GM23338 (cell line): ENCODE results near the gene RBBP4.

Experiments used
- CTCF ChIP-seq, 2 experiments: fragments of 200-600 bp in 1 of 2; sonication (generic) in 1 of 2; conservative IDR thresholded peaks; 2 replicates each; pipeline versions ENCODE4 v1.5.1 to v1.6.1; 2016 to 2017; ENCODE audit warnings: antibody characterized with exemption in 2 of 2, low read depth in 2 of 2, mild to moderate bottlenecking in 2 of 2, moderate library complexity in 1 of 2
- EZH2 ChIP-seq: fragments of 200-600 bp; sonication (generic); IDR thresholded peaks from one replicate; pipeline ENCODE4 v1.8.0; 2017; ENCODE audit warnings: antibody characterized with exemption, mild to moderate bottlenecking, low read depth; ENCODE audit not compliant: unreplicated experiment
- NANOG ChIP-seq: IDR thresholded peaks from 2 replicates; pipeline ENCODE4 v1.6.1; 2016; ENCODE audit warnings: antibody characterized with exemption, borderline replicate concordance
- POLR2AphosphoS5 ChIP-seq: IDR thresholded peaks from 2 replicates; pipeline ENCODE4 v1.6.1; 2016; ENCODE audit warnings: antibody characterized with exemption, low read depth
- ZNF331 ChIP-seq: fragments of 250-450 bp; sonication (Bioruptor Pico); IDR thresholded peaks from 2 replicates; pipeline ENCODE4 v1.5.0; 2020; ENCODE audit warnings: low read depth, mild to moderate bottlenecking, moderate library complexity
- ZNF462 ChIP-seq: fragments of 250-450 bp; sonication (Bioruptor Pico); IDR thresholded peaks from 2 replicates; pipeline ENCODE4 v1.5.0; 2020; ENCODE audit warnings: mild to moderate bottlenecking, moderate library complexity
- TF ChIP-seq, protein P1 (sequence below): IDR thresholded peaks from one replicate; pipeline ENCODE4 v1.6.1; 2018; ENCODE audit warnings: antibody characterized with exemption; ENCODE audit not compliant: unreplicated experiment
- TF ChIP-seq, protein P2 (sequence below): IDR thresholded peaks from 2 replicates; pipeline ENCODE4 v1.6.1; 2016; ENCODE audit warnings: antibody characterized with exemption

- TF ChIP-seq ZNF331 (CRISPR knock-in tag) = no peak
- TF ChIP-seq EZH2 = no peak
- no peak for TF ChIP-seq CTCF (conservative IDR thresholded peaks at IDR 0.05; ENCODE audit: low read depth in 2 of 2)
- TF ChIP-seq NANOG = no peak
- TF ChIP-seq ZNF462 (CRISPR knock-in tag) = no peak
- TF ChIP-seq POLR2AphosphoS5 = no peak
- TF ChIP-seq, protein P1, sequence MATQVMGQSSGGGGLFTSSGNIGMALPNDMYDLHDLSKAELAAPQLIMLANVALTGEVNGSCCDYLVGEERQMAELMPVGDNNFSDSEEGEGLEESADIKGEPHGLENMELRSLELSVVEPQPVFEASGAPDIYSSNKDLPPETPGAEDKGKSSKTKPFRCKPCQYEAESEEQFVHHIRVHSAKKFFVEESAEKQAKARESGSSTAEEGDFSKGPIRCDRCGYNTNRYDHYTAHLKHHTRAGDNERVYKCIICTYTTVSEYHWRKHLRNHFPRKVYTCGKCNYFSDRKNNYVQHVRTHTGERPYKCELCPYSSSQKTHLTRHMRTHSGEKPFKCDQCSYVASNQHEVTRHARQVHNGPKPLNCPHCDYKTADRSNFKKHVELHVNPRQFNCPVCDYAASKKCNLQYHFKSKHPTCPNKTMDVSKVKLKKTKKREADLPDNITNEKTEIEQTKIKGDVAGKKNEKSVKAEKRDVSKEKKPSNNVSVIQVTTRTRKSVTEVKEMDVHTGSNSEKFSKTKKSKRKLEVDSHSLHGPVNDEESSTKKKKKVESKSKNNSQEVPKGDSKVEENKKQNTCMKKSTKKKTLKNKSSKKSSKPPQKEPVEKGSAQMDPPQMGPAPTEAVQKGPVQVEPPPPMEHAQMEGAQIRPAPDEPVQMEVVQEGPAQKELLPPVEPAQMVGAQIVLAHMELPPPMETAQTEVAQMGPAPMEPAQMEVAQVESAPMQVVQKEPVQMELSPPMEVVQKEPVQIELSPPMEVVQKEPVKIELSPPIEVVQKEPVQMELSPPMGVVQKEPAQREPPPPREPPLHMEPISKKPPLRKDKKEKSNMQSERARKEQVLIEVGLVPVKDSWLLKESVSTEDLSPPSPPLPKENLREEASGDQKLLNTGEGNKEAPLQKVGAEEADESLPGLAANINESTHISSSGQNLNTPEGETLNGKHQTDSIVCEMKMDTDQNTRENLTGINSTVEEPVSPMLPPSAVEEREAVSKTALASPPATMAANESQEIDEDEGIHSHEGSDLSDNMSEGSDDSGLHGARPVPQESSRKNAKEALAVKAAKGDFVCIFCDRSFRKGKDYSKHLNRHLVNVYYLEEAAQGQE = no peak
- TF ChIP-seq, protein P2, sequence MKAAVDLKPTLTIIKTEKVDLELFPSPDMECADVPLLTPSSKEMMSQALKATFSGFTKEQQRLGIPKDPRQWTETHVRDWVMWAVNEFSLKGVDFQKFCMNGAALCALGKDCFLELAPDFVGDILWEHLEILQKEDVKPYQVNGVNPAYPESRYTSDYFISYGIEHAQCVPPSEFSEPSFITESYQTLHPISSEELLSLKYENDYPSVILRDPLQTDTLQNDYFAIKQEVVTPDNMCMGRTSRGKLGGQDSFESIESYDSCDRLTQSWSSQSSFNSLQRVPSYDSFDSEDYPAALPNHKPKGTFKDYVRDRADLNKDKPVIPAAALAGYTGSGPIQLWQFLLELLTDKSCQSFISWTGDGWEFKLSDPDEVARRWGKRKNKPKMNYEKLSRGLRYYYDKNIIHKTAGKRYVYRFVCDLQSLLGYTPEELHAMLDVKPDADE = no peak
These were observed 58.5 kb downstream of the RBBP4 start for GRCh38 chr1:32709476-32709875.
